HG02763 (cell line): ENCODE measurements around the gene ARHGAP42.
A peak's percentile ranks its signal among the peaks of the same experiment; 100 is the strongest.

Experiments
- ATAC-seq: cut with Tn5 transposase; IDR thresholded peaks from one replicate; pipeline ENCODE4 v1.9.1; 2021; ENCODE audit warnings: mild to moderate bottlenecking, moderate library complexity; ENCODE audit not compliant: unreplicated experiment

Gene ARHGAP42

DNA sequence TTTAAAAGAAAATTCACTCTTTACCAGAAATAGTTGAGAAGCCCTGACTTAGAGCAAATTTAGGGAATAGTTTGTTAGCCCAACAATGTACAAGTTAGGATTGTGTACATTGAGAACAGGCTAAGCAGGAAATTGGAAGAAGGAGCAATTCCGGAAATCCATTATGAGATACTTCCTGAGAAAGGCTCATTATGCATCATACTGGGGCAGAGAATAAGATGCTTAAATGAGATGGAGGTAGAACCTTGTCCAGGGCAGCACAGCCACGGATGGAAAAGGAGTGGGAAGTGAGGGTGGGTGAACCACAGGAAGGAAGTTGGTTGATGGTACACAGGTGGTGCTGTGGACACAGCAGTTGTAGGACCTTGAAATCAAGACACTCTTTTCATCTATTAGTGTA is 262.4 kb downstream of the ARHGAP42 start:
- no peak for ATAC-seq

DNA sequence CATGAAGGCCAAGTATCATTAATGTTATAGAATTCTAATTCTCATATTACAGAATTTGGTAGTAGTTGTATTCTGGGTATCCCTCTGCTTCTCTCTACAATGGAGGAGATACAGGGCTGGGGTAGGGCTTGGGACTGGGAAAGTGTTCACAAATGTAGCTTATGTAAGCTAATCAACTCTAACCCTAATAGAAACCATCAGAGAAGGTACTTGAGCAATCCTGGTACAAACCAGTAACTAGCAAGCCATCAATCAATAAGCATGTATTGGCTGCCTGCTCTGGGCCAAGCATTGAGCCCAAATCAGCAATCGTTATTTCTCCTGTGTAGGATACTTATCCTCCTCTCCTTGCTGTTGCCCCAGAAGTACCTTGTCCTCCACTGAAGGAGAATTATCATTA is 268.2 kb downstream of the ARHGAP42 start:
- ATAC-seq, result no peak

DNA sequence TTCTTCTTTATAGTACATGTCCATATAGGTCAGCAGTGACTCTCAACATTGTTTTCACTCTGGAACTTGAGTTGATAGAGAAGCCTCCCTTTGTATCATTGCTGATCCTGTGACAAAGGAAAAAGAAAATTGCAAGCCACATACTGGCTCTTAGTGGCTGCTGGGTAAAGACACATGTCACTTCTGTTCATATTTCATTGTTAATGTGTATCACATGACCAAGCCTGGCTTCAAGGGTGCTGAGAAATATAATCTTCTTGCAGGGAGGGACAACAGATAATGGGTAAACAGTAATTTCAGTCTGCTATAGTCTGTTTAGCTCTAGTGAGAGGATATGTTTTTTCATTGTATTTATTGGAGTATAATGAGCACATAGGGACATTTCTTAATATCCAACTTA is 269.3 kb downstream of the ARHGAP42 start:
- ATAC-seq, result no peak

DNA sequence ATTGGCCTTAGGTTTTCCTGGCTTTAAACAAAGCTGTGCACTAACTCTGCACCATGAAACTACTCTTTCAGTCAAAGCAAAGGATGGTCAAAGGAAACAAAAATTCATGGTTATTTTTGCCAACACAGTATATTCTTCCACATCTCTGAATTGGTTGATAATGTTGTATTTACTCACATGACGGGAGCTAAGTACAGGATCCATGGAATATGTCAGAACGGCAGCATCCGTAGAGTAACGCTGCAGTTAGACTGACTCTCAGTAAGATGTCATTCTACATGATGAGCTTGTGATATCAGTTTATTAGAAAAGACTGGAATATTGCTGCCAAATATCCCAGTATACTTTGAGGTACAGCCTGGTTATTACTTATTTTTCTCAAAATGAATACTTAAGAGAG is 270.4 kb downstream of the ARHGAP42 start:
- ATAC-seq, result no peak

DNA sequence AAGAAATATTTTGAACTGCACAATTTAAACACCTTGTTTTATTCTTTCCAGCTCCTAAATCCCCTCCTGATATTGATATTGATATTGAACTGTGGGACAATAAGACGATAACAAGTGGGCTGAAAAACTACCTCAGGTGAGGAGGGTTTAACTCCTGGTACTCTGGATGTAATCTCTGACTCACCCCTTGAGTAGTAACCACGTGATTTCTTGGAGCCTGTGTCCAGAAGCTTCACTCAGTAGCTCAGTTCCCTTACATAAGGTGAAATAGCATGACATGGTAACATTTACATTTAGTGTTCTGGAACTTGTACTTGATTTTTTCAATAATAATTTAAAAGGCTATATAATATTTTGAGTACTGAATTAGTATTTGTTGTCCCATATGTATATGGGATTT is 274.5 kb downstream of the ARHGAP42 start:
- ATAC-seq, result no peak

DNA sequence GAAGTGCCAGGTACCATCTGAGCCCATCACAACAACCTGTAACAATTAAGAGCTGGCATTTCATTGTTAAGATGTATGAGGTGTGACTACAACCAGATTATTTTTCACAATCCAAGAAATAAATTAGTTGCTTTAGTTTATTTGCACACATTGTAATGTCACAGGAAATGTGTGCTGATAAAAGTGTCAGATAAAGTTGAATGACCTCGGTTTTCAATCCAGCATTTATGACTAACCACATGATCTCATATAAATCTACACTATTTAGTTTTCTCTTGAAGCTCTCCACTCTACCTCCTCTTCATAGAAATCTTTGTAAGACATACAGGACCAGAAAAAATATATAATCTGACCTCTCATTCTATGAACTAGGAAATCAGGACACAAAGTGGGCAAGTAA is 276.3 kb downstream of the ARHGAP42 start:
- ATAC-seq, result no peak

DNA sequence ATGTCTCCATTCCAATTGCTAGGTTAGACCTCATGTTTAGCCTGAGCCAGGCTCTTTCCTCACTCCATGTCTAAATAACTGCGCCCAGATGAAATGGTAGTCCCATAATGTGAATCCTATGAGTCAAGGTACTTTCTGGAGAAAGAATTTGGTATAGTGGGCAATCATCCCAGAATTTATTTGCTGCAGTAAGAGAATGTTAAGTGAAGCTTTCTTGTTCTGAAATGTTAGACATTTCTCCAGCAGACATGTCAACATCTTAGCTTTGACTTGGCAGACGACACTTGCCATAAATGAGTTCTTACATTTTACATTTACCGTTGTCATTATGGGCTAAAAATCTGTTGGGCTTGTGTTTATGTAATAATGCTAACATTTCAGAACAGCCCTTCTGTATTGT is 277.3 kb downstream of the ARHGAP42 start:
- ATAC-seq, result no peak

DNA sequence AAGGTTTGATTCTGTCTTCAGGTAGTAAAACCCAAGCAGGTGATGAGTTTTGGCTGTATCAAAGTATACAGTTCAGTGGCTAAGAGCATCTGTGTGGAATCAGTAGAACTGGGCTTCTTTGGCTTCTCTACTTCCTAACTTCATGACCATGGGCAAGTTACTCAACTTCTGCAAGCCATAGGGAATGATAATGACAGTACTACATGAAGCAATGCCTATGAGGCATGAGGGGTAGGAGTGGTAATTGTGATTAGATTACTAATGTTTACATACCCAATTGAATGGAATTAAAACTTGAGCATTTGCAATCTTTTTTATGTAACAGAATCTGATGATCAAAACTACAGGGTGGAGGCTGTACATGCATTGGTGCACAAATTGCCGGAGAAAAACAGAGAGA is 278.3 kb downstream of the ARHGAP42 start:
- ATAC-seq, result no peak

DNA sequence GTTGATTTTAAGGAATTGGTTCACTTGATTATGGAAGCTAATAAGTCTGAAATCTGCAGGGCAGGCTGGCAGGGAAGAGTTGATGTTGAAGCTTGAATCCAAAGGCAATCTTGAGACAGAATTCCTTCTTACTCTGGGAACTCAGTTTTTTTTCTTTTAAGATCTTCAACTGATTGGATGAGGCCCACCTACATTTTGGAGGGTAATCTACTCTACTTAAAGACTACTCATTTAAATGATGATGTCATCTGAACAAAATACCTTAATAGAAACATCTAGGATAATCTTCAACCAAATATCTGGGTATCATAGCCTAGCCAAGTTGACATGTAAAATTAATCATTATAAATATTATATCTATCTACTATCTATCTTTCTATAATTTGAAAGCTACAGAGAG is 279.3 kb downstream of the ARHGAP42 start:
- no peak for ATAC-seq

DNA sequence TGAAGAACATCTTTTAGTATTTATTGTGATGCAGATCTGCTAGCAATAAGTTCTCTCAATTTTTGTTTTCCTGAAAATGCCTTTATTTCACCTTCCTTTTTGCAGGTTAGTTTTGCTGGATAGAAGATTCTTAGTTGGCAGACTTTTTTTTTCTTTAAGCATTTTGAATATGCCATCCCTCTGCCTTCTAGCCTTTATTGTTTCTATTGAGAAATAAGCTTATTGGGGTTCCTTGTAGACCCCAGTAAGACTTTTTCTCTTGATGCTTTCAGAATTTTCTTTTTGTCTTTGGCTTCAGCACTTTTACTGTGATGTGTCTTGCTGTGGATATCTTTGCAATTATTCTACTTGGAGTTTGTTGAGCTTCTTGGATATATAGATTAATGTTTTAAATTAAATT is 281.9 kb downstream of the ARHGAP42 start:
- no peak for ATAC-seq

DNA sequence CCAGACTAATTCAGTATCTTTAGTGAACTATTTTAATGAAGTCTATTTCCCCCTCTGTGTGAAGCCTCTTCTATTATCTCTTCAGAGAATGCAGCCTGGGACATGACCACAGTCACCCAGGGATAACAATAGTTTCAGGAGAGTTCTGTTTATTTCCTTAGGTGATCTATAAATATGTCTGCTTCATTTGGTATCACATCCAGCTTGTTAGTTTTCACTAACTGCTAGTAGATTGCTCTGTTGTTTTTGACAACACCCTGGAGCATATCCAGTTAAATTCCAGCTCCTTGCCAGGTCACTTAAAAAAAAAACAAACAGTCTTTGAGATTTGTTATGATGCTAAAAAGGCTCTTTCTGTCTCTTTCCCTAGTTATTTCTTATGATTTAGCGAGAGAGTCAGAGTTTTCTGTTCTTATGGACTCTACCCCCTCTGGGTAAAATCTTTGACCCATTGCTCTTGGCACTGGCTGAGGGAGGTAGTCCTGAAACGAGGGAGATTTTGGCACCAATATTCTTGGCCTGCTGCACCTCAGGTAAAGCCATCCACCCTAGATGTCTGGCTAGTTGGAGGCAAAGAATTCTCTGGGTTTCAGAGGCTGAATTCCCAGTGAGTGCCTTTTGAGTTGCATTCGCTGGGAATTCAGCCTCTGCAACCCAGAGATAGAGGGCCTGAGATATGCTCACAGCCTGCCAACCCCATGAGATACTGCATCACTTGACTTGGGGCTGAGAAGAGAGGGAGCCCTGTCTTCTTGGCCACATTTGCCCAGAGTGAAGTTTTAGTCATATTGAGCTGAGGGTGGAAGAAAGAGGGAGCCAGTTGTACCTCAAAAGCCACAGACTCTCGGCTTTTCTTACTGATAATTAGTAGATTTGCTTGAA is 283.4 kb downstream of the ARHGAP42 start:
- no peak for ATAC-seq

DNA sequence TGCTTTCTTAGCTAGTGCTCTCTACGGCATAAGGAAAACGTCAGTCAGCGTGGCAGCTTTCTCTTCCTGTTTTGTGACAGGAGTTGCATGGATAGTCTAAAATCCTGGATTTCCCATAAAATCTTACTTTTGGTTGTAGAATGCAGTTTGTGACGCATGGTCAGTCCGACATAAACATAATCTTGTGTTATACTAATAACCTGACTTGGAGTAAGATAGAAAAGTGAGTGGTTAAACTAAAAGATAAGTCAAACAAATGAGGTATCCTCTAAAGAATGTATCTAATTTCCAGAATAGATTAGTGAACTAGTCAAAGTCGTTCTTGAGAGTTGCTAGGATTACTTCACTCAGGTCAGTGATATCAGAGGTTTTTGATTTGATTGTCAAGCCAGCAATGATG is 285.0 kb downstream of the ARHGAP42 start:
- ATAC-seq, result no peak

DNA sequence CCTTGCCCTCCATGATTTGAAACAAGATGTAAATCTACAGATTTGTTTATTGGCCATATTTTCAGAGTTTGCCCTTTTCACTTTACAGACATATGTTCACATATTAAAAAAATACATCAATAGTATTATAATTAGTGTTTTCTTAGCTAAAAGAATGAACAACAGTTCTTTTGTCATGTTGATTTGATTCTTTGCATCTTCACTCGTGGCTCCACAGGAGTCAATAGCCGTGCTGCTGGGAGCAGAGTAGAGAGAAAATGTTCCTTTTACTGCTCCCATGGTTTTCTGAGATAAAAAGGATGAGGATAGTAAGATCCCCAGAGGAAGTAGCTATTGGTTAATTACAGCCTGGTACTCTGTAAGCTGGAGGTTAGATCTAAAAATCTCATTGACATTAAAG is 291.4 kb downstream of the ARHGAP42 start:
- ATAC-seq, result no peak

DNA sequence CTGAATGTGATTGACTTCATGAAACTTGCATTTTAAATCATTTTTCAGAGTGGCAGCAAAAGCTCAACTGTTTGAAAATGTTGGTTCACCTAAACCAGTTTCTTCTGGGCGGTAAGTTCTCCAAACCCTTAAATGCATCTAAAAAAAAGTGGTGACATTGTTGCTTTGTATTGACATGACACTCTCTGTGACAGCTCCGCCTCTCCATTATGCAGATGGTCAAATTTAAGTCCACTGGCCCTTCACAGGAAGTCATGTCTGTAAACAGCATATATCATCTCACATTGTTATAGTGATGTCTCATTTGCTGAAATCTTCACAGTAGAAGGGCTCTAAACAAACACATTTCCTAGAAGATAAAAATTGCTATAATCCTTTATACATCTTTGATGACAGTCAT is 291.9 kb downstream of the ARHGAP42 start:
- ATAC-seq, result no peak

DNA sequence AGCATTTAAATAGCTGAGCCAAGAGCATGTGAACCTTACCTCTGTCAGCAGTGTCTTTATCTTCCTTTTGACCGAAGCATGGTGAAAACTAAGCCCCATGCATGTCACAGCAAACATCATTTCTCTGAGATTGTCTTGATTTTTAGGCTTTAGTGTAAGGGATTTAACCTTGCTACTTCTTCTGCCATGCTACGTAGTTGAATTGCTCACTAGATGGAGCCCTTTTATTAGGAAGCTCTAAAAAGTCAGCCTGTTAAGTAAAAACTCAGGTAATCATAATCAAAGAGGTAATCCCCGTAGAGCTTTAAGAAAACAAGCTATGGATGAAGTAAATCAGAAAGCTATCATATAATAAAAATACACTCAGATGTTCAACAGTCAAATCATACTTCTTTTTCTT is 293.1 kb downstream of the ARHGAP42 start:
- ATAC-seq, result no peak

DNA sequence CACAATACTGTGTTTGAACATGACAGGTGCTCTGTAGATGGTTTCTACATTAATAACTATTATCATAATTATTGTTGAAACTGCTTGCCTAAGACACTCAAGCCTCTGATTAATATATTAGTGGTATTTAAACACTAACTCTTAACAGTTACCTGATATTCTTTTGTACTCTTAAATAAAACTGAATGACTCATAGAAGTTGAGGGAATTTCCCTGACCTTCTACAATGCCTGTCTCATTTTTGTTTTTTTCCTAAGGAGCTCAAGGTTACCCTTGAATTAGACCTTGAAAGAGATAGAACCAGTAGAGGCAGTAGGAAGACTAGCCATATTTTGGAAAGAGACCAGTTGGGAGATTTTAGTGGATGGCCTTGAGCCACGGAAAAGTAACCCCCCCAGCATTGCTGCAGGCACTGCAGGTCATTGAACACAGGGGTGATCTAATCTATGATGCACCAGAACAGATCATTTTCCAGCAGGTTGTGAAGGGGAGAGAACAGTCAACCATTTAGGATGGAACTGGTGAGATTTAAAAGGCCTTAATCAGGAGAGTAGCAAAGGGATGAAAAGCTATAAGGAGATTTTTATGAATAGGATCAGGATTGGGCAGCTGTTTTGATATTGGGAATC is 294.2 kb downstream of the ARHGAP42 start:
- no peak for ATAC-seq

DNA sequence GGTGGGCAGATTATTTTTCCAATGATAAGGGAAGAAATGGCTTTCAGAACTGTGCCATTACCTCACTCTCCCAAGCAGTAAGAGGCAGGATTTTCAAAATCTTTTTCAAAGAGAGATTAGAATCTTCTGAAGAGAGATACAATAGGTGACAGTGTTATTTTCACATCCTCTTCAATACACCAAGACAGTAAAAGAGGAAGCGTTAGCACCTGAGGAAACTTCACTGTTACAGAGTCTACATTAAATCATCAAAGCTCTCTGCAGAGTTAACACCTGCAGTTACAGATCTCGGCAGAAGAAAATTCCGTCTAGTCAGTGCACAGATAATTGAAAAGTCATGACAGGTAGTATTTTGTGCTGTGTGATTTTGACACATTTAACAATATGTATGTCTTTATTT is 297.6 kb downstream of the ARHGAP42 start:
- peak; percentile 84 for ATAC-seq

DNA sequence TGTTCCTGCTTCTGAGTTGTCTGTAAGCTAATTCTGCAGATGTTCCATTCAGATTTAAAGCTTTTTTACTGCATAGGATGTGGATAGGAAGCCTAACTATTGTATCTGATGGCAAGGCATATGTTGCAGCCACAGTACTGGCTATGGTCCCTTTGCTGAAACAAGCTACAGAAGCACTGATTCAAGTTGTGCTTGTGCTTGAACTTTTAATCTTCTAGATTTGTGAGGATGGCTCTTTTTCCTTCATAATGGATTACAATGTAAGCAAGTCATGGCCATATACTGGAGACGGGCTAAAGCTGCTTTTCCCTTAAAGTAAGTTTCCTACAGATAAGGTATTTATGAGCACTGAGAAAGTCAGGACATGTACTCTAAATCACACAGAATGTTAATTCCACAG is 303.8 kb downstream of the ARHGAP42 start:
- ATAC-seq, result no peak

DNA sequence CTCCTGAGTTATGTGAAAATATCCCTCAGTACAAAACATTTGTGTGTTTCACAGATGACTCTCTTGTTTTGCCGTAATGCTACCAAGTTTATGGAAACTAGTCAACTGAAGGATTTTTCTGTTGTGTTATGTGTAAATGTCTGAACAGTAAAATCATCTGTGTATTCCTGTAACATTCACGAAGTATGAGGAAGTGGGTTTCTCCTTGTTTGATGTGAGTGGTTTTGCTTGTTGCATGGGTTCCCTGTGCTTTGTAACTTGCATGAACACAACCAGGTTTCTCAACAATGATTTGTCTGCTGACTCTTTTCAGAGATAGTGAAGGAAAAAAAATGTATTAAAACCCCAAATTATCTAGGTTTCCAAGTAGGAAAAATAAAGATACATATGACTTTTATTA is 304.5 kb downstream of the ARHGAP42 start:
- no peak for ATAC-seq

DNA sequence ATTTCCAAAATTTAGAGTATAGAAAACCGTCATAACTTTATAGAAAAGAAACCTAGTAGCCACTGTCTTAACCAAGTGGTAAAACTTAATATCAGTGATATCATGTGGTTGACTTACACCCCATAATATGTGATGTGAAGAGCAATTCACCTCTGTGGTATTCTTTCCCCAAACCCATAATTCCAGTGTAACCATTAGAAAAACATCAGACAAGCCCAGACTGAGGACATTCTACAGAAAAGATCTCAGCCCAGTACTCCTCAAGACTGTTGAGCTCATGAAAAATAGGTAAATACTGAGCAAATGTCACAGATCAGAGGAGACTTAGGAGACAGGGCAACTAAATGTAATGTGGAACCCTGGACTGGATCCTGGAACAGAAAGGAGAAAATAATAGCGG is 307.9 kb downstream of the ARHGAP42 start:
- ATAC-seq, result no peak

DNA sequence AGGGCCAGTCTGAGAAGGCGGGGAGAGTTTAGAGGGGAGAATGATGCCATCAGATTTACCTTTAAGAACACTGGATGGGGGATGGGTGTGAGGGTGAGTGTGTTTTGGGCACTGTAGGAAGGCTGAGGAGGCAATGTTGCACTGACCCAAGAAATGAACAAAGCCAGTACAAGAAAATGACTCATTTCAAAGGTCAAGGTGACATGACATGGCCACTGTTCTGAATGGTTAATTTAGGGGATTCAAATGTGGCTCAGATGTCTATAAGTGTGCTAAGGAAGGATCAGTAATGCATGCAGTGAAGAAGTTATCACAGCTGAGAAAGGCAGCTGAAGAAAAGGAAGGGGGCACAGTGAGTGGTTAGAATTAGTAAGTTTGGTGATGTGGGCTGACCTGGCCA is 312.7 kb downstream of the ARHGAP42 start:
- no peak for ATAC-seq

DNA sequence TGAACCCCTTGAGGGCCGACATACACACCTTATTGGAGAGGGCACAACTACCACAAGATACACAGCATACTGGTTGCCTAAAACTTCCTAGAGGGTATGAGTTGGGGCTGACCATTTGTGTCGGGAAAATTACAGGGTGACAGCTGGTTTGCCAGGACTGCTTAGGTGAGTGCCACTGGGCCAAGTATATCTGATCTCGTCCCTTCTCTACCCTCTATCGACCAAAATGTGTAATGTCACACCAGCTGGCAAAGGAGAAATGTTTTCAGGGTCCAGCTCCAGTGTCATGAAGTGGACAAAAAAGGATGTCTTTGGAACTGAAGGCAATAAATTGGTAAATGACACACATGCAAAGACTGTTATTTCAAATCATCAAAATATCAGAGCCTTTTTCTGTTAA is 316.4 kb downstream of the ARHGAP42 start:
- ATAC-seq, result no peak
